H9 (cell line): ENCODE measurements around the gene SDK1. TPM values are rescaled to one million over a fixed set of nuclear protein-coding genes. Genes with fewer than 3 reads are reported as not detected.

ENCODE experiments used
- DNase-seq: peaks from one replicate; pipeline ENCODE4 v3.0.0-alpha.2; 2017
- H2AFZ ChIP-seq: one replicate; pipeline ENCODE4 v1.6.1; 2013; ENCODE audit warnings: mild to moderate bottlenecking, low read length, control low read depth, moderate library complexity
- H2AK5ac ChIP-seq: 2 replicates; pipeline ENCODE4 v1.6.1; 2013; ENCODE audit warnings: low read length, control low read depth, mixed read lengths; ENCODE audit not compliant: insufficient read length
- H2BK120ac ChIP-seq: one replicate; pipeline ENCODE4 v1.6.1; 2013; ENCODE audit warnings: low read depth, mild to moderate bottlenecking, low read length, control low read depth, inconsistent platforms; ENCODE audit not compliant: poor library complexity, severe bottlenecking
- H2BK12ac ChIP-seq: 2 replicates; pipeline ENCODE4 v1.6.1; 2013; ENCODE audit warnings: low read length, control low read depth, mixed read lengths, low read depth; ENCODE audit not compliant: insufficient read length
- H2BK15ac ChIP-seq: 2 replicates; pipeline ENCODE4 v1.6.1; 2013; ENCODE audit warnings: low read depth, low read length, control low read depth
- H2BK20ac ChIP-seq: one replicate; pipeline ENCODE4 v1.6.1; 2013; ENCODE audit warnings: low read depth, mild to moderate bottlenecking, low read length, control low read depth, inconsistent platforms; ENCODE audit not compliant: poor library complexity, severe bottlenecking
- H2BK5ac ChIP-seq: 2 replicates; pipeline ENCODE4 v1.6.1; 2013; ENCODE audit warnings: low read length, control low read depth, mixed read lengths; ENCODE audit not compliant: insufficient read length
- H3K14ac ChIP-seq: 2 replicates; pipeline ENCODE4 v1.6.1; 2013; ENCODE audit warnings: low read length, control low read depth; ENCODE audit not compliant: insufficient read depth
- H3K18ac ChIP-seq: 2 replicates; pipeline ENCODE4 v1.6.1; 2013; ENCODE audit warnings: low read depth, mild to moderate bottlenecking, mixed read lengths, low read length, control low read depth; ENCODE audit not compliant: insufficient read length
- H3K23ac ChIP-seq: 2 replicates; pipeline ENCODE4 v1.6.1; 2013; ENCODE audit warnings: low read length, control low read depth, mixed read lengths, low read depth; ENCODE audit not compliant: insufficient read length
- H3K23me2 ChIP-seq: 2 replicates; pipeline ENCODE4 v1.6.1; 2013; ENCODE audit warnings: low read depth, mild to moderate bottlenecking, mixed read lengths, low read length, control low read depth; ENCODE audit not compliant: insufficient read length, poor library complexity, severe bottlenecking
- H3K27ac ChIP-seq: 2 replicates; pipeline ENCODE4 v1.5.1; 2013; ENCODE audit warnings: low read length, control low read depth, mixed read lengths, low read depth; ENCODE audit not compliant: insufficient read length
- H3K27me3 ChIP-seq: 2 replicates; pipeline ENCODE4 v1.6.1; 2013; ENCODE audit warnings: low read length, control low read depth, inconsistent platforms; ENCODE audit not compliant: insufficient read depth
- H3K4ac ChIP-seq: 2 replicates; pipeline ENCODE4 v1.6.1; 2013; ENCODE audit warnings: low read depth, mild to moderate bottlenecking, control low read depth, inconsistent platforms, low read length, moderate library complexity
- H3K4me1 ChIP-seq: 2 replicates; pipeline ENCODE4 v1.6.1; 2013; ENCODE audit warnings: low read length, control low read depth, inconsistent platforms; ENCODE audit not compliant: insufficient read depth
- H3K4me2 ChIP-seq: 2 replicates; pipeline ENCODE4 v1.6.1; 2013; ENCODE audit warnings: low read length, control low read depth, mixed read lengths; ENCODE audit not compliant: insufficient read length, insufficient read depth
- H3K56ac ChIP-seq: 2 replicates; pipeline ENCODE4 v1.6.1; 2013; ENCODE audit warnings: low read depth, mild to moderate bottlenecking, mixed read lengths, low read length, control low read depth; ENCODE audit not compliant: insufficient read length
- H3K79me1 ChIP-seq: 2 replicates; pipeline ENCODE4 v1.6.1; 2013; ENCODE audit warnings: low read depth, mild to moderate bottlenecking, moderate library complexity, low read length, control low read depth, inconsistent platforms; ENCODE audit not compliant: insufficient read depth, poor library complexity, severe bottlenecking
- H3K79me2 ChIP-seq: 2 replicates; pipeline ENCODE4 v1.6.1; 2013; ENCODE audit warnings: low read length, control low read depth, inconsistent platforms; ENCODE audit not compliant: insufficient read depth
- H3K9ac ChIP-seq: 2 replicates; pipeline ENCODE4 v1.6.1; 2013; ENCODE audit warnings: low read length, control low read depth, mixed read lengths; ENCODE audit not compliant: insufficient read length; ENCODE audit errors: extremely low read depth
- H3K9me3 ChIP-seq: one replicate; pipeline ENCODE4 v1.6.1; 2013; ENCODE audit warnings: low read depth, low read length, inconsistent platforms; ENCODE audit not compliant: control insufficient read depth
- H3T11ph ChIP-seq: one replicate; pipeline ENCODE4 v1.6.1; 2013; ENCODE audit warnings: mild to moderate bottlenecking, low read length, control low read depth, inconsistent platforms
- H4K20me1 ChIP-seq: one replicate; pipeline ENCODE4 v1.6.1; 2013; ENCODE audit not compliant: control insufficient read depth, insufficient read length, insufficient read depth
- H4K5ac ChIP-seq: 2 replicates; pipeline ENCODE4 v1.6.1; 2013; ENCODE audit warnings: low read depth, mild to moderate bottlenecking, mixed read lengths, low read length, control low read depth; ENCODE audit not compliant: insufficient read length
- H4K8ac ChIP-seq: replicated peaks from 2 replicates; pipeline ENCODE4 v1.6.1; 2013; ENCODE audit warnings: low read length, control low read depth, mixed read lengths, low read depth; ENCODE audit not compliant: insufficient read length
- H4K91ac ChIP-seq: 2 replicates; pipeline ENCODE4 v1.6.1; 2013; ENCODE audit warnings: low read depth, mild to moderate bottlenecking, moderate library complexity, mixed read lengths, low read length, control low read depth; ENCODE audit not compliant: insufficient read length
- H3K27ac Mint-ChIP-seq, 3 experiments: 2 replicates in 2 of 3; 3 replicates in 1 of 3; pipeline ENCODE4 v1.8.0; 2020 to 2021; ENCODE audit warnings: mixed read lengths in 3 of 3, mild to moderate bottlenecking in 1 of 3, moderate library complexity in 1 of 3
- H3K27me3 Mint-ChIP-seq: 2 replicates; pipeline ENCODE4 v1.8.0; 2021; ENCODE audit warnings: low read depth, mild to moderate bottlenecking, moderate library complexity, mixed read lengths
- H3K36me3 Mint-ChIP-seq, 3 experiments: 2 replicates in 2 of 3; 3 replicates in 1 of 3; pipeline ENCODE4 v1.8.0; 2020 to 2021; ENCODE audit warnings: low read depth in 3 of 3, mixed read lengths in 3 of 3; ENCODE audit not compliant: insufficient read depth in 1 of 3
- H3K4me1 Mint-ChIP-seq, 2 experiments: 2 replicates each; pipeline ENCODE4 v1.8.0; 2020; ENCODE audit warnings: mixed read lengths in 2 of 2
- H3K4me3 Mint-ChIP-seq, 2 experiments: 2 replicates in 1 of 2; 3 replicates in 1 of 2; pipeline ENCODE4 v1.8.0; 2020 to 2021; ENCODE audit warnings: mild to moderate bottlenecking in 2 of 2, mixed read lengths in 2 of 2, moderate library complexity in 1 of 2
- H3K9me3 Mint-ChIP-seq, 2 experiments: 2 replicates in 1 of 2; 3 replicates in 1 of 2; pipeline ENCODE4 v1.8.0; 2020; ENCODE audit warnings: mild to moderate bottlenecking in 2 of 2, mixed read lengths in 2 of 2, moderate library complexity in 1 of 2
- CTCF ChIP-seq: fragments of 200-600 bp; sonication (generic); conservative IDR thresholded peaks from 3 replicates; pipeline ENCODE4 v1.8.0; 2021; ENCODE audit warnings: antibody characterized with exemption, mild to moderate bottlenecking
- WGBS: extraction: QIAGEN DNeasy Blood & Tissue Kit; methylation state at CpG from one replicate; pipeline ENCODE4 v1.1.7; 2013; ENCODE audit warnings: missing lambda C conversion rate, low lambda C conversion rate, mixed read lengths; ENCODE audit not compliant: insufficient read length; ENCODE audit errors: extremely low coverage; 5-methylcytosine and 5-hydroxymethylcytosine counted together
- total RNA-seq: library from RNA; stranded (reverse); gene quantifications from 2 replicates; pipeline ENCODE4 v1.2.1, GENCODE V29; 2021

SDK1 gene
- total RNA-seq, 1 experiment from 2014 or later, result 8.7 TPM

- H3K79me1 ChIP-seq, result no peaks in the 10 kb centered on the region
- no peaks in the 10 kb centered on the region for H3K23me2 ChIP-seq
- H2BK20ac ChIP-seq, result no peak overlapping the region
- H3K9me3 ChIP-seq, result peaks cover 5% of the 10 kb centered on the region
- H3K14ac ChIP-seq, result no peak overlapping the region
- Mint-ChIP-seq H3K4me3 (no peak overlapping the region), H3K4me1 (peaks cover 34 to 40% of the 10 kb centered on the region in 2 experiments), H3K36me3 (peaks cover 29 to 48% (median 37%) of the 10 kb centered on the region in 3 experiments), H3K27me3 (no peaks in the 10 kb centered on the region), H3K27ac (no peak overlapping the region; a peak in 1 of 7 replicates), H3K9me3 (peaks cover 21 to 25% of the 10 kb centered on the region in 2 experiments)
- no peak overlapping the region for H2AFZ ChIP-seq
- no peak overlapping the region for H3K9ac ChIP-seq
- no peak overlapping the region for H2AK5ac ChIP-seq
- H3K4me2 ChIP-seq, result no peak overlapping the region
- H3K18ac ChIP-seq, result no peak overlapping the region
- peaks cover 9% of the 10 kb centered on the region for H3K4me1 ChIP-seq
- no peak overlapping the region for H3K27ac ChIP-seq
- H4K91ac ChIP-seq, result no peak overlapping the region
- H3K4ac ChIP-seq, result no peak overlapping the region
- no CpG with 5 or more reads among the region's 13 CpGs for WGBS
- no peak overlapping the region for H3T11ph ChIP-seq
- H4K8ac ChIP-seq, result no peak overlapping the region
- no peaks in the 10 kb centered on the region for H4K20me1 ChIP-seq
- no peak overlapping the region for H3K23ac ChIP-seq
- no peak overlapping the region for H2BK5ac ChIP-seq
- no peak overlapping the region for H2BK15ac ChIP-seq
- no peak overlapping the region for H4K5ac ChIP-seq
- no peak overlapping the region for H3K56ac ChIP-seq
- H2BK120ac ChIP-seq, result no peak overlapping the region
- TF ChIP-seq CTCF, result no peak
- H3K27me3 ChIP-seq, result no peaks in the 10 kb centered on the region
- H2BK12ac ChIP-seq, result no peak overlapping the region
- no peaks in the 10 kb centered on the region for H3K79me2 ChIP-seq
- DNase-seq, result no peak
Observed at GRCh38 chr7:4014346-4015050, 713.4 kb downstream of the SDK1 start.
